Loucy (cell line): ENCODE data around the gene PDE4D.

Experiments
- CTCF ChIP-seq: fragments of 200-600 bp; sonication (generic); conservative IDR thresholded peaks from 2 replicates; pipeline ENCODE4 v1.5.1; 2014; ENCODE audit warnings: mild to moderate bottlenecking, antibody characterized with exemption, low read length
- EZH2phosphoT487 ChIP-seq: fragments of 200-600 bp; IDR thresholded peaks from 2 replicates; pipeline ENCODE4 v1.6.1; 2018; ENCODE audit warnings: antibody characterized with exemption, mild to moderate bottlenecking, moderate library complexity, borderline replicate concordance

GRCh38 chr5:59779453-59779852 is 114.1 kb downstream of the PDE4D start:
- TF ChIP-seq CTCF = no peak
- no peak for TF ChIP-seq EZH2phosphoT487
